ENCODE data around the gene IRF5. TPM values are rescaled to one million over a fixed set of nuclear protein-coding genes. Genes with fewer than 3 reads are reported as not detected.

The IRF5 gene
- total RNA-seq, 2 donors from 2014 or later: 4.9 to 15.3 TPM

GRCh38 chr7:128963327-128963757 is 25.6 kb downstream of the IRF5 start:
- H3K27ac ChIP-seq: no peak overlapping the region
- H3K27me3 ChIP-seq: no peaks in the 10 kb centered on the region
- H3K36me3 ChIP-seq (replicated peaks in 1 of 2; ENCODE audit: insufficient read depth in 1 of 2, low read depth in 2 of 2): peaks cover 0 to 18% of the 10 kb centered on the region in 2 donors
- no peak for DNase-seq
- H3K9me3 ChIP-seq: no peaks in the 10 kb centered on the region
- H3K4me3 ChIP-seq: no peak overlapping the region
- WGBS, 2 donors: 89 to 93% methylated on average over 1 of the region's 1 CpG
- TF ChIP-seq CTCF (IDR thresholded peaks at IDR 0.05) (no peak), POLR2A (IDR thresholded peaks at IDR 0.05) (no peak)
- intact Hi-C loops (cut with DNase I): no loop called here
- no peak for ATAC-seq
- H3K4me1 ChIP-seq: no peaks in the 10 kb centered on the region

GRCh38 chr7:128968624-128969023 is 30.9 kb downstream of the IRF5 start:
- no peak overlapping the region for H3K27ac ChIP-seq
- peaks cover 0 to 39% of the 10 kb centered on the region in 2 donors for H3K36me3 ChIP-seq (replicated peaks in 1 of 2; ENCODE audit: insufficient read depth in 1 of 2, low read depth in 2 of 2)
- no peaks in the 10 kb centered on the region for H3K9me3 ChIP-seq
- 89 to 95% methylated on average over 1 of the region's 1 CpG for WGBS, 2 donors
- DNase-seq (no peak), ATAC-seq (no peak)
- no peak overlapping the region for H3K4me3 ChIP-seq
- intact Hi-C loops (cut with DNase I): no loop called here
- no peak for TF ChIP-seq POLR2A (IDR thresholded peaks at IDR 0.05)
- no peak for TF ChIP-seq CTCF (IDR thresholded peaks at IDR 0.05)
- no peaks in the 10 kb centered on the region for H3K4me1 ChIP-seq
- H3K27me3 ChIP-seq: no peaks in the 10 kb centered on the region

- 83 to 84% methylated on average over 7 of the region's 7 CpGs for WGBS, 2 donors
- H3K27ac ChIP-seq: no peak overlapping the region
- intact Hi-C loops (cut with DNase I): no loop called here
- ATAC-seq (no peak), DNase-seq (no peak)
- TF ChIP-seq CTCF (IDR thresholded peaks at IDR 0.05) (no peak), POLR2A (IDR thresholded peaks at IDR 0.05) (no peak)
- H3K9me3 ChIP-seq: no peaks in the 10 kb centered on the region
- peaks cover 0 to 52% of the 10 kb centered on the region in 2 donors for H3K36me3 ChIP-seq (replicated peaks in 1 of 2; ENCODE audit: insufficient read depth in 1 of 2, low read depth in 2 of 2)
- no peak overlapping the region for H3K4me3 ChIP-seq
- no peaks in the 10 kb centered on the region for H3K27me3 ChIP-seq
- no peaks in the 10 kb centered on the region for H3K4me1 ChIP-seq
These were observed 36.7 kb downstream of the IRF5 start for GRCh38 chr7:128974241-128974934.

GRCh38 chr7:128982105-128982504 is 44.4 kb downstream of the IRF5 start:
- intact Hi-C loops (cut with DNase I): no loop called here
- no peak for DNase-seq

More at GRCh38 chr7:128982105-128982504, 44.4 kb downstream of the IRF5 start:
- Histone ChIP-seq H3K27ac (no peak overlapping the region), H3K36me3 (replicated peaks in 1 of 2; ENCODE audit: insufficient read depth in 1 of 2, low read depth in 2 of 2) (peaks cover 0 to 29% of the 10 kb centered on the region in 2 donors), H3K27me3 (no peaks in the 10 kb centered on the region), H3K4me3 (no peak overlapping the region), H3K4me1 (no peaks in the 10 kb centered on the region), H3K9me3 (no peaks in the 10 kb centered on the region)
- TF ChIP-seq CTCF (IDR thresholded peaks at IDR 0.05) (no peak), POLR2A (IDR thresholded peaks at IDR 0.05) (no peak)
- 95 to 98% methylated on average over 2 of the region's 2 CpGs for WGBS, 2 donors
- no peak for ATAC-seq
